ENCODE results near the gene SGCE.

Gene SGCE

GRCh38 chr7:94562525-94562924, 93.4 kb downstream of the SGCE start:
- no peak for DNase-seq

- no peak for DNase-seq
These were observed 94.0 kb downstream of the SGCE start for GRCh38 chr7:94561841-94562514.

- DNase-seq: no peak
These were observed 96.0 kb downstream of the SGCE start for GRCh38 chr7:94559972-94560371.

- DNase-seq: no peak
These were observed 98.7 kb downstream of the SGCE start for GRCh38 chr7:94557215-94557614.

GRCh38 chr7:94556028-94556427, 99.9 kb downstream of the SGCE start:
- DNase-seq: no peak

- DNase-seq: no peak
These were observed 108.8 kb downstream of the SGCE start for GRCh38 chr7:94547126-94547525.

- no peak for DNase-seq
These were observed 115.5 kb downstream of the SGCE start for GRCh38 chr7:94540428-94540827.

Data from RPMI8226 (cell line).